NCI-H2196 (cell line): ENCODE measurements around the gene XIRP2.

Experiments
- DNase-seq: peaks from one replicate; lab custom pipeline; 2025; ENCODE audit not compliant: unreplicated experiment; lab: John Stamatoyannopoulos, UW

XIRP2 gene, protein sequence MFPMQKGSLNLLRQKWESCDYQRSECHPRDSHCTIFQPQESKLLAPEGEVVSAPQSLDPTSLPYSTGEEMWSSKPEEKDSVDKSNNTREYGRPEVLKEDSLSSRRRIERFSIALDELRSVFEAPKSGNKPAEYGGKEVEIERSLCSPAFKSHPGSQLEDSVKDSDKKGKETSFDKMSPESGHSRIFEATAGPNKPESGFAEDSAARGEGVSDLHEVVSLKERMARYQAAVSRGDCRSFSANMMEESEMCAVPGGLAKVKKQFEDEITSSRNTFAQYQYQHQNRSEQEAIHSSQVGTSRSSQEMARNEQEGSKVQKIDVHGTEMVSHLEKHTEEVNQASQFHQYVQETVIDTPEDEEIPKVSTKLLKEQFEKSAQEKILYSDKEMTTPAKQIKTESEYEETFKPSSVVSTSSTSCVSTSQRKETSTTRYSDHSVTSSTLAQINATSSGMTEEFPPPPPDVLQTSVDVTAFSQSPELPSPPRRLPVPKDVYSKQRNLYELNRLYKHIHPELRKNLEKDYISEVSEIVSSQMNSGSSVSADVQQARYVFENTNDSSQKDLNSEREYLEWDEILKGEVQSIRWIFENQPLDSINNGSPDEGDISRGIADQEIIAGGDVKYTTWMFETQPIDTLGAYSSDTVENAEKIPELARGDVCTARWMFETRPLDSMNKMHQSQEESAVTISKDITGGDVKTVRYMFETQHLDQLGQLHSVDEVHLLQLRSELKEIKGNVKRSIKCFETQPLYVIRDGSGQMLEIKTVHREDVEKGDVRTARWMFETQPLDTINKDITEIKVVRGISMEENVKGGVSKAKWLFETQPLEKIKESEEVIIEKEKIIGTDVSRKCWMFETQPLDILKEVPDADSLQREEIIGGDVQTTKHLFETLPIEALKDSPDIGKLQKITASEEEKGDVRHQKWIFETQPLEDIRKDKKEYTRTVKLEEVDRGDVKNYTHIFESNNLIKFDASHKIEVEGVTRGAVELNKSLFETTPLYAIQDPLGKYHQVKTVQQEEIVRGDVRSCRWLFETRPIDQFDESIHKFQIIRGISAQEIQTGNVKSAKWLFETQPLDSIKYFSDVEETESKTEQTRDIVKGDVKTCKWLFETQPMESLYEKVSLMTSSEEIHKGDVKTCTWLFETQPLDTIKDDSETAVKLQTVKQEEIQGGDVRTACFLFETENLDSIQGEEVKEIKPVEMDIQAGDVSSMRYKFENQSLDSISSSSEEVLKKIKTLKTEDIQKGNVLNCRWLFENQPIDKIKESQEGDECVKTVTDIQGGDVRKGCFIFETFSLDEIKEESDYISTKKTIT (N-terminal part only)

DNA sequence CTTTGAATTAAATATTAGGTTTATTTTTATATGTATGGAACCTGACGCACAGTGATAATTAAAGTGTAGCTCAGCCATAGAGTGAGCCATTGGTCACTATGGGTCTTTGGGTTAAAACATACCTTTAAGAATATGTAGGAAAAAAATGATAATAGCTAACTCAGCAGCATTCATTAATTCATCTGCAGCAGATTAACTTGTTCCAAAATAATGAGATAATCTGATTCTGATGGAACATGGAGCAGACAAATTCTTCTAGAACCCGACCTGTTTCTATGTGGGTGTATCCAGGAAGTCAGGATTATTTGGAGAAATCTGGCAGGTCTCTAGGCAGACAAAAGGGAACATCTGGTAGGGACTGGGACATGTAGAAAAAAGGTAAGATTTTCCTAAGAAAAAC, at the start of gene XIRP2:
Gene XIRP2 (plus strand): TSS at position 301 of the 400 bp plus-strand sequence. CDS start 15,003 bp downstream, outside the sequence.
- DNase-seq, result no peak

DNA sequence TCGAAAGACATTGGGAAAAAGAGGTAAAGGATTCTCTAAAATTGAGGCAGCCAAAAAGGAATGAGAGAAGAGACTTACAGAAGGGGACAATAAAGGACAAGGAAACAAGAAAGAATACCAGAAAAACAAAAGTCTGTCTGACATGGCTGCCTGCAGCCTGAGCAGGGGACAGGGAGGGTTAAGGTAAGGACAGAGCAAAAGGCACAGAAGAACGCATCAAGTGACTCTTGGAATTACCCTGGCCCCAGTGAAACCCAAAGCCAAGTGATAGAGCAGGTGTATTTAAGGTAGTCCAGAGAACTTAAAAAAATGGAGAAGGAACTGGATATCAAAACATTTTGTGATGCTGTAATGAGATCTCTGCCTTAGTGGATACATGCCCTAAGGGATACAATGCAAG, 47.1 kb upstream of the XIRP2 start:
- DNase-seq, result no peak

DNA sequence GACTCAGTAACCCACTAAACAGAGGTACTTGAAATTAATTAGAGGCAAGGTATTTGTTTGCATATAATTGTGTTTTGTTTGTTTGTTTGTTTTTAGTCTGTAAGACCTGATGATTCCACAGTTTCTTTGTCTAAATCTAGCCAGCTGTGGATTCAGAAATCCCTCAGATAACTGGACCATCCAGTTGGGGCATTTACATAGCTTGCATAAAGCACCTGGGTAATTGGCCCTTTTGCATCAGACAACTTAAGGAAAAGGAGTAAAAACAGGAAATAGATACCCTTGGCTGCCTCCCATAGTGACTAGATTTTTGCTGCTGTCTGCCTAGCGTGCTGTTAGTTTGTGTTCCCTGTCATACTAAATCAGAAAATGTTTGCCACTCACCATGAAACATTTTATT, 46.6 kb upstream of the XIRP2 start:
- DNase-seq, result no peak

DNA sequence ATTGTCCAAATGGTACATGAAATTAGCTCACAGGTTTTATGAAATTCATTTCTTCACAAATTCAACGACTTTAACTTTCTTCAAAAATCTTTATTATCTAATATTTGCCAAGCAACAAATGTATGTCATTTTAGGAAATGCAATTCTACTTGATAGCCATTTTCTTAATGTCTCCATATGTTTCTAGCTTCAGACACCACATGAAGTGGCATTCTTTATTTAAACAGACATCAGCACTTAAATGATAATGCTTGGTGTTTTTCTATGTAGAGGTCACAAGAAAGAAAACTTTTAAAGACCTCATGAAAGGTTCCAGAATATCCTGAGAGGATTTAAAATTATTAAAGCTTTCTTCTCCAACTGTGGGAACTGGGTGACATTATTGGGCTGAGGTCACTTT, 44.2 kb upstream of the XIRP2 start:
- DNase-seq, result no peak

DNA sequence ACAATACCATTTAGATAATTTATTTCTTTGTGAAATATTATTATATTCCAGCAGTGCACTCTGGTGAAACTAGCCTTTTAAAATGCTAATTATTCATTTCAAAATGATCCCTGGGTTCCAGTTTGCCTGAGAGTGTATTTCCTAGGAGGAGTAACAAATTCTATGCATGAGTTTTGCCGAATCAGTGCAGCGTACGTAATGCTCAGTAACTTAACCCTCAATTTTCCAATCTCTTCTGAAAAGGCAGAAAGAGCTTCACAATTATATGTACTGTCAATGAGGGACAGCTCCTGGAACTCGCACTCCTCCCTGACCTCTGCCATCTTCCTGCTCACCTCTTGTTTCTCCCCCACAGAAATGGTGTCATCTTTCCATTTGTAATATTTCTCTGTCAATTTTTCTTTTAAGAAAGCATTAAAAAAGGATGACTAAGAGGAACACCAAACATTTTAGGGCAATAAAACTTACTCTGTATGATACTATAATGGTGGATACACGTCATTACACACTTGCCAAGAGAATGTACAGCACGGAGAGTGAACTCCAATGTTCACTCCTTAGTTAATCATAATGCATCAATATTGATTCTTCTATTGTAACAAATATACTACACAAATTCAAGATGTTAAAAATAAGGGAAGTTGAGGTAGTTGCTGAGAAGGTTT, 25.7 kb upstream of the XIRP2 start:
- DNase-seq, result no peak

DNA sequence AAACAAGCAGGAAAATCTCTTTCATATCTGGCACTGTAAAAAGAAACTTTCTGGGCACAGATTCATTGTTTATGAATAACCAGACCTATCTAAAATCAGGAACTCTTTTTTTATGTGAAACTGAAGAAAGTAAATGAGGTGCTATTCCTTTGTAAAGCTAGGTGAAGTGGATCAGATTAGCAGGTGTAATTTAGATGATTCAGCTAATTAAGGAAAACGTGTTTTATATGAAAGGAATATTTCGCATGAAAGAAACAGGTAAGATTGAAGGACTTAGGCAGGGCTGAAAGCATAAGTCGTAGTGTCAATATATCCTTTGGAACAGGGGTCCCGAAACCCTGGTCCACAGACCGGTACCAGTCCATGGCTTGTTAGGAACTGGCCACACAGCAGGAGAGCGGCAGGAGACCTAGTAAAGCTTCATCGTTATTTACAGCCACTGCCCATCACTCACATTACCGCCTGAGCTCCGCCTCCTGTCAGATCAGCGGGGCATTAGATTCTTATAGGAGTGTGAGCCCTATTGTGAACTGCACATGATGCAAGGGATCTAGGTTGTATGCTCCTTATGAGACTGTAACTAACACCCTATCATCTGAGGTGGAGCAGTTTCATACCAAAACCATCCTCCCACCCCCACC, 20.3 kb upstream of the XIRP2 start:
- DNase-seq, result no peak

DNA sequence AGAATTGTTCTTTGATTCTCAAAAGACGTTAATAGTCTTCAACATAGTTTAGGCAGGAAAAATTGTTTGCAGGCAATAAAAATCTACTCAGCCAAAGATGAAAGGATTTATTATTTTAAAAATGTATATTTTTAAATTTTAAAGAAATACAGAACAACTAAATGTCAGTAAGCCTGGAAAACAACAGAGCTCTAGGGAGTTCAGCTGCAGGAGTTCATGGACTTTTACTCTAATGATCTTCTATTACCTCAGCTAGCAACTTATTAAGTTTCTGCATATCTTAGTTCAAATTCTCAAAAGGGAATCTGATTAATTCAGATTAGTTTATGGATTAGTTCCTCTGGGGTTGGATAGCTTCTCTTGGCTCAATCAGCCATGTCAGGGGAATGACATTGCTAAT, 17.9 kb upstream of the XIRP2 start:
- DNase-seq, result no peak

DNA sequence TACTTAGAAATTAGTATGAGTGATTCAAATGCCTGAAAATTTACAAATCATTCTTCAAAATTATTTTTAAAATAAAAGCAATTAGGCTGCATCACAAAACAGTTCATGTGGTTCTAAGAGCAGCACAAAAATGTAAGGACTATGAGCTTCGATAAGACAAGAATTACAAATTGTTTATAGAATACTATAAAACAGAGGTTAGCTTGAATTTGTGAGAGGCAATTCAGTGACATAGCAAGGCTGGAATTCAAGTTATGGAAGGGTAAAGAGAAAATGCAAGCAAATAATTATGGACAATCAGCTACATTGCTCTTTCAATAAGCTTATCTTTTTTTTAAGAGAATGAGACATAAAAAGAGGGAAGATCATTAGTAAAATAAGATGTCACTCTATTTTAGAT, 7.1 kb upstream of the XIRP2 start:
- no peak for DNase-seq

DNA sequence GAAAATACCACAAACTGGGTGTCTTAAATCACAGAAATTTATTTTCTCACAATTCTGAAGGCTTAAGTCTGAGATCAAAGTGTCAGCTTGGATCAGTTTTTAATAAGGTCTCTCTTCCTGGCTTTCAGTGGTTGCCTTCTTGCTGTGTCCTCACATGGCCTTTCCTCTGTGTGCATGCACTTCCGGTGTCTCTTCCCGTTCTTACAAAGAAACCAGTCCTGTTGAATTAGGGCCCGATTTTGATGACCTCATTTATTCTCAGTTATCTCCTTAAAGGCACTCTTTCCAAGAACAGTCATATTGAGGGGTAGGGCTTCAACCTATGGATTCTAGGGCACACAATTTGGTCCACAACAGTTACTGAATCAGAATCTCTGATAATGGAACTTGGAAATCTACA, 5.4 kb upstream of the XIRP2 start:
- no peak for DNase-seq

DNA sequence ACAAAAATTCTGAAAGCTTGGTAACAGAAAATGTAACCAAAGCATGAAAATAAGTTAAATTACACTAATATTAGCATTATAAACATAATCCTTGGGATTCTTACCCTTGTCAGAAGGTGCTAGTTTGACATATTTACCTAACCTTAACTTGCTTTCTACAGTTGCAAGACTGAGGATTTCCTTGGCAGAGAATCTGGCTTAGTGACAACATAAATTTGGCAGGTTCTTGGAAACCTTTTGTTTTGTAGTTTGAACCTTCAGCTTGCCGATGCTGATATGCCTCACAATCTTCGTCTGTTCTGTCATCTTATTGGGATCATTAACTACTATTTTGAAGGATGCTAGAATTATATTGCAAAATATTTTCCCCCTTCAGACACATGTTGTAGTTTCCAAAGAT, 3.4 kb downstream of the XIRP2 start:
- no peak for DNase-seq

DNA sequence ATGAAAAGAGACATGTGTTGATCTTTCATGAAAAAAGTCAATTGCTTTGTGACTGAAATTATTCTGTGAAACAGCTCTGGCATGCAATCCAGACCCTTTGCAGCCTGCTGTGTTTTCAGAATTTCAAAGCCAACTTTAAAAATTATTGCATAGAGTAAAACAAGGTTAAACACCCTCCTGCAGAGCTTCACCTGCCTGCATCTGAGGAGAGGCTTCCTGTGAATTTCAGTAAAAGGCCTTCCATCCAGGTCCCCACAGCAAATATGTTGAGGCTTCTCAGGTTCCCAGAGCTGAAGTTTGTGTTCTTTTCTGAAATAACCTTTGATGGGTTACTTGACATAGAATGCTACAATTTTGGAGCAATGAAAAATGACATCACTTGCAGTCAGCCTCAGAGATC, 4.1 kb downstream of the XIRP2 start:
- DNase-seq, result no peak

DNA sequence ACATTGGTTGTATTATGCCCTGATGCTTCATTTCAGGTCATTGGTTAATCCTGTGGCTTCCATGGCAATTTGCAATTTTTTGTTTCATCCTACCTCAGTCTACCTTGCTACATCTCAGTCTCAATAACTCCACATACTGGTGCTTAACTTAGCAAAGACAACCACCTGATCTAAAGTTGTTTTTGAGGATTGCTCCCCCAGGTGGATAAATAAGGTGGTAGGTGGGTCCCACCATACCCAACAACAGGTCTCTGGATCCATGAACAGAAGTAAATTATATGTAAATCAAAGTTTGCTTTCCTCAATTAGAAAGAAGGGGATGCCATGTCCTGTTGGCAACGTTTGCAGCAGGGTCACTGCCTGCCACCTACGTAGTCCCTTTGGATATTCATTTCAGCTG, 7.0 kb downstream of the XIRP2 start:
- DNase-seq, result no peak

DNA sequence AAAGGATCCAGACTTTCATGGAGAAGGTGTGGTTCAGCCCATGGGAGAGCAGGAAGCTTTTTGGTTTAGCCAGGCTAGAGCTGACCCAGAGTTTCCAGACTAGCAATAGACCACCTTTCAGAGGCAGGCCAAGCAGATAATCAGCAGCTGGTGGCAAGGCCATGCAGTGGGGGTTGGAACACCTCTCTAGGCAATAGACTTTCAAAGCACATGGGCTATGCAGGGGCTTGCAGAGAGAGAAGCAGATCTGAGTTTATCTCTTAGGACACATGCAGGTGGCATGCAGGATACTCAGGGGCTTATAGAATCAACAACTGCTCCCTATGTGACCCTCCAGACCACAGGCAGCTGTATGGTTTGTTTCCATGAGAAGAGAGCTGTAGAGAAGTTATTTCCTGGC, 9.4 kb downstream of the XIRP2 start:
- no peak for DNase-seq

DNA sequence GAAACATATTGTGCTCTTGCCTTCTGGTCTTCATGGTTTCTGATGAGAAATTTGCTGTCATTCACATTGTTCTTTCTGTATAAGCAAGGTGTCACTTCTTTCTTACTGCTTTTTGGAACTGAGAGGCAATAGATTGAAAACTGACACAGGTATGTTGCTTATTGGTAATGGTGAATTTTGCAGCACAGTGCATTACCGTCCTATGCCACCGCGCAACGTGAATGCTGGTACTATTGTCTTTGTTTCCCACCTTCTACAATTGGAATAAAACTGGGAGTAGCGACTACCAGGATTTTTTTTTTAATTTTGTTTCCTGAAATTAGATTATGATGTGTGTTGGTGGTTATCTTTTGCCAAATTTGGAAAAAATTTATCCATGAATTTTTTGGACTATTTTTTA, 11.4 kb downstream of the XIRP2 start:
- DNase-seq, result no peak

DNA sequence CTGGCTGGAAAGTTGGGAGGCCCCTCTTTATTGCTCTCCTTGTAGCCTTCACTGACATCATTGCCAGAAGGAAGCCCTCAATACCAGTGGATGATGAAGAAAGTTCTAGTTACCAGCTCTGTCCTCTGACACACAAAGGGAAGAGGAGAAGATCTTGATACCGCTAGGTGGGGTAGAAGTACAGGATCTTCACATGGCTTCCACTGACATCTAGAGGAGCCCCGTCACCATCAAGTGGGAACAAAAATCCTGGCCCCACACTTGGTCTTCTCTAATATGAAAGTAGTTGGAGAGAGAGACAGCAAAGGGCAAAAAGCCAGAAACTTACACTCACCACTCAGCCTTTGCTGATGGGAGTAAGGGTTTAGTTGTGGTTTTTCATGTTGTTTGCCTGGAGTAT, 12.4 kb downstream of the XIRP2 start:
- DNase-seq, result no peak

DNA sequence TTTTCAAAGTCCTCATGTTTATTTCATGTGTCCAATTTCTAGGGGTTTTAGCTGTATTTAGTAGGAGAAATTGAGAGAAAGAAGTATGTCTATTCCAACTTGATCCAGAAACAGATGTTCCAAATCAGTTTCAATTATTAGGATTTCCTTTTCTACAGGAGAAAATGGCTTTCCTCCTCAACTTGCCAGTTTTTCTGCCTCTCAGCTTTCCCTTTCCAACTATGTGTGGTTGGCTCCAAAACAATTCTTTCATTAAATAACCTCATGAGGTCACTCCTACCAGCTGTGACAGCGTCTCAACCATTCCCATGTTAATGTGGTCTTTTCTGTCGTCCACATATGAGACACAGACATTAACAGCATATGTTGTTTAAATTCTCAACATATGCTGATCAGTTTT, 13.1 kb downstream of the XIRP2 start:
- no peak for DNase-seq

DNA sequence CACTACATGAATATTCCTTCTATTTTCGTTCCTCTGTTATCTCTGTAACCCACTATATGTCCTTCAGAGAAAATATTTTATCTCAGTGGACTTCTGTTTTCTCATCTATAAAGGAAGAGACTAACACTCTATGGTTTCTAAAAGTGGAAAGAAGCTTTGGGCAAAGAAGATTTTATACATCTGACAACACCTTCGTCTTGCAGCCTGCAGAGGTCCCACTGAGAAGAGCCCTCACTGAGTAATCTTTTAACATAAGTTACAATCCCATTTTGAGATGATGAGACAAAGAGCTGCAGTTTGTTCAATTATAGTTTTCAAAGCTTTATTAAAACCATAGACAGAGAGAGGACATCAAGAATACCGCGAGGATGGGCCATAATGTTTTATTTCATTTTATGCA, 28.7 kb downstream of the XIRP2 start:
- no peak for DNase-seq

DNA sequence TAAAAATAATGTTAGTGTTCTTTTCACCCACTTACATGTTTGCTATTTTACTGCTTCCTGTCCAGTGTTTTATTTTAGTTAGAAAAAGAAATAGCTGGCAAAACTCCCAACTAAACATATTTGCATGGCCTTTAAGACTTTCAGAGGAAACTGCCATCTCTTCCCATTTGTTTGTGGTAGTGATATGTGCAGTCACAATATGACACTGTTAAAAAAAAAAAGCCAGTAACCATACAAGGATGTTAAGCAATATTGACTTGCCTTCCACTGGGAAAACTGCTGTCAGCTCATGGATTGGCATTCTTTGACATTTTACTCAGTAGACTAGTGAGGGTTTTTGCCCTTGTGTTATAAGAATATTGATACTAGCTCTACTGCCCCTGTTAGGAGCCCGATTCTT, 29.1 kb downstream of the XIRP2 start:
- no peak for DNase-seq

DNA sequence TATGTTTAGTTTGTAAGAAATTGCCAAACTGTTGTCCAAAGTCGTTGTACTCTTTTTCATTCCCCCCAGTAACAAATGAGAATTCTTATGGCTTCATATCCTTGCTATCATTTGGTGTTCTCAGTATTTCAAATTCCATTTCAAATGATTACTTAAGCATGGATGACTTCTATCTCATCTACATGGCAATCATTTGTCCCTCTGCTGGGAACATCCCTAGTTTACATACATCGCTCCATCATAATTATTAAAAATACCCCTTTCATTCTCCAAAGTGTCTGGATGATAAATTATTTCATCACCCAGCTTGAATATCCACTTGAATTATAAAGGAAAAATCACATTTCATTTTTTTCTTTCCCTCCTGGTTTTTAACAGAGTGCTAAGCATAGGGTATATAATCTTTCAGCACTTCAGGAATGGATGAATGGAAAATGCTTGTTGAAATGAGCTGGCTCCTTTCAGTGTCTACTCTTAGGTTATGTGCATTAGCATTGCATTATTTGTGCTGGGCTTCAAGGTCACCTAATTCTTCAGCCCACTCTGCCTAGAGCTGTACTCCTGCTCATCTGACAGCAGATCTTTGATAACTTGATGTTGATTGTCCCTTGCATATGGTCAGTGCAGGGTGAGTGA, 33.1 kb downstream of the XIRP2 start:
- no peak for DNase-seq

DNA sequence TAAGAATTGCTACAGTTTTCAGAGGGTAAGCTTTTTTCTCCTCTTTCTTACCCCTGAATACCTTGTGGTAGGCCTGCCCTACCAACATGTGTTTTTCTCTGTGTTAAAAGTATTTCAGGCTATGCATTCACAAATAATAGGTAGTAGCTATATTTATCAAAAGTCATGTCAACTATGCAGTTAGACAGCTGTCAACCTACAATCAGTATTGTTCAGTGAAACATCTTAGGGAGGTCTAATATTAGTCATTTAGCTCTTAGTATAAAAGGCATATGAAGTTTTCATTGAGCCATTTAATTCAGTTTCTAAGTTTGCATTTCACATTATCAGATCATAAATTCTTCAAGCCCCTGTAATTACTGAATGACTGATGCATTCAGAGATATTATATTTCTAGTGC, 36.7 kb downstream of the XIRP2 start:
- no peak for DNase-seq
